Measurements from ENCODE around the gene AKAP17A. TPM values are rescaled to one million over a fixed set of nuclear protein-coding genes. Genes with fewer than 3 reads are reported as not detected.

Gene AKAP17A
- total RNA-seq, 6 donors from 2014 or later = 40.9 to 193 (median 52.4) TPM

DNA sequence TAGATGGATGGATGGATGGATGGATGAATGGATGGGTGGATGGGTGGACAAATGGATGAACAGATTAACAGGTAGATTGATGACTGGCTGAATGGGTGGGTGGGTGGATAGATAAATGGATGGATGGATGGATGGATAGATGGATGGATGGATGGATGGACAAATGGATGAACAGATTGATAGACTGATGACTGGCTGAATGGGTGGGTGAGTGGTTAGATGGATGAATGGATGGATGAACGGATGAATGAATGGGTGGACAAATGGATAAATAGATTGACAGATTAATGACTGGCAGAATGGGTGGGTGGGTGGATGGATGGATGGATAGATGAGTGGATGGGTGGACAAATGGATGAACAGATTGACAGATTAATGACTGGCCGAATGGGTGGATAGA lies 13.6 kb upstream of the AKAP17A start:
- no peak for TF ChIP-seq POLR2A (IDR thresholded peaks at IDR 0.05)
- no peak for TF ChIP-seq EP300 (IDR thresholded peaks at IDR 0.05)
- TF ChIP-seq, protein P1, sequence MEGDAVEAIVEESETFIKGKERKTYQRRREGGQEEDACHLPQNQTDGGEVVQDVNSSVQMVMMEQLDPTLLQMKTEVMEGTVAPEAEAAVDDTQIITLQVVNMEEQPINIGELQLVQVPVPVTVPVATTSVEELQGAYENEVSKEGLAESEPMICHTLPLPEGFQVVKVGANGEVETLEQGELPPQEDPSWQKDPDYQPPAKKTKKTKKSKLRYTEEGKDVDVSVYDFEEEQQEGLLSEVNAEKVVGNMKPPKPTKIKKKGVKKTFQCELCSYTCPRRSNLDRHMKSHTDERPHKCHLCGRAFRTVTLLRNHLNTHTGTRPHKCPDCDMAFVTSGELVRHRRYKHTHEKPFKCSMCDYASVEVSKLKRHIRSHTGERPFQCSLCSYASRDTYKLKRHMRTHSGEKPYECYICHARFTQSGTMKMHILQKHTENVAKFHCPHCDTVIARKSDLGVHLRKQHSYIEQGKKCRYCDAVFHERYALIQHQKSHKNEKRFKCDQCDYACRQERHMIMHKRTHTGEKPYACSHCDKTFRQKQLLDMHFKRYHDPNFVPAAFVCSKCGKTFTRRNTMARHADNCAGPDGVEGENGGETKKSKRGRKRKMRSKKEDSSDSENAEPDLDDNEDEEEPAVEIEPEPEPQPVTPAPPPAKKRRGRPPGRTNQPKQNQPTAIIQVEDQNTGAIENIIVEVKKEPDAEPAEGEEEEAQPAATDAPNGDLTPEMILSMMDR (IDR thresholded peaks at IDR 0.05) = no peak
- no peak for TF ChIP-seq POLR2AphosphoS5 (IDR thresholded peaks at IDR 0.05)
- 64 to 74% methylated on average over 2 of the region's 2 CpGs for WGBS, 2 donors
- no peaks in the 10 kb centered on the region for H3K9me3 ChIP-seq
- H3K27ac ChIP-seq = no peak overlapping the region
- no peaks in the 10 kb centered on the region for H3K4me1 ChIP-seq
- no peak for DNase-seq
- H3K36me3 ChIP-seq = no peaks in the 10 kb centered on the region
- H3K4me3 ChIP-seq = no peak overlapping the region
- ATAC-seq (ENCODE audit: low FRiP score in 2 of 2) = no peak
- no peaks in the 10 kb centered on the region for H3K27me3 ChIP-seq

DNA sequence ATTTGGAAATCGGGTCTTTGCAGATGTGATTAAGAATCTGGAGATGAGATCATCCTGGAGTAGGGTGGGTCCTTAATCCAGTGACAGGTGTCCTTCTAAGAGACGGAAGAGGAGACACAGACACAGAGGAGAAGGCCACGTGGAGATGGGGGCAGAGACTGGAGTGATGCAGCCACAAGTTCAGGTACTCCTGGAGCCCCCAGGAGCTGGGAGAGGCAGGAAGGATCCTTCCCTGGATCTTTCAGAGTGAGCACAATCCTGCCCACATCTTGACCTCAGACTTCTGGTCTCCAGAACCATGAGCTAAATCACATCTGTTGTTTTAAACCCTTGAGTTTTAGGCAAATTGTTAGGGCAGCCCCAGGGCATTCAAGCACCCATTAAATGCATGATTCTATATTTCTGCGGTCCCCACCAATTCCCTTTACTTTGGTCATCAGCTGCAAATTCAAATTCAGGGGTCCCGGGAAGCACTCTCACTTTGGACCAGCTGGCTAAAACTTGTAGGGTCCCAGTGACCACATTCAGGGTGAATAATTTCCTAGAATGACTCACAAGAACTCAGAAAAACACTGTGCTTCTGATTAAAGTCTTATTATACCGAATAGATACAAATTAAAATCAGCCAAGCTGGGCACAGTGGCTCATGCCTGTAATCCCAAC lies 12.8 kb upstream of the AKAP17A start:
- no peaks in the 10 kb centered on the region for H3K9me3 ChIP-seq
- H3K27me3 ChIP-seq = no peaks in the 10 kb centered on the region
- H3K4me1 ChIP-seq = no peaks in the 10 kb centered on the region
- no peak overlapping the region for H3K27ac ChIP-seq
- TF ChIP-seq POLR2A (IDR thresholded peaks at IDR 0.05) = no peak
- TF ChIP-seq, protein P1 (IDR thresholded peaks at IDR 0.05) = no peak
- no peak for TF ChIP-seq EP300 (IDR thresholded peaks at IDR 0.05)
- TF ChIP-seq POLR2AphosphoS5 (IDR thresholded peaks at IDR 0.05) = no peak
- DNase-seq (no peak), ATAC-seq (ENCODE audit: low FRiP score in 2 of 2) (no peak)
- 65 to 70% methylated on average over 6 of the region's 6 CpGs for WGBS, 2 donors
- no peak overlapping the region for H3K4me3 ChIP-seq
- no peaks in the 10 kb centered on the region for H3K36me3 ChIP-seq

DNA sequence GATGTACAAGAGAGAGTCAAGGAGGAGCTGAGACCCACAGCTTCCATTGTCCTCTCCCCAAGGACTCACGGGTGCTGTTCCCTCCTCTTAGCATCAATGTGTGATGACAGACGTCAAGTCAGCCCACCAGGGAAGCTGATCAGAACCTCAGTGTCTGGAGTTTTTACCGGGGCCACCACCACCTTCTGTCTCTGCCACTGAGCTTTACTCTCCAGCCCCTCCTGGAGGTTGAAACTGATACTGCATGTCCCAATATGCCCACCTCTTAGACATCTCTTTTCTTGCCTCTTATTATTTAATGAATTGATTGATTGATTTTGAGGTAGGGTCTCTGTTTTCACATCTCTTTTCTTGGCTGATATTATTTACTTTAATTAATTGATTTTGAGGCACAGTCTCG lies 10.3 kb upstream of the AKAP17A start:
- Histone ChIP-seq H3K27me3 (no peaks in the 10 kb centered on the region), H3K27ac (no peak overlapping the region), H3K36me3 (no peaks in the 10 kb centered on the region), H3K4me3 (no peak overlapping the region), H3K9me3 (no peaks in the 10 kb centered on the region), H3K4me1 (no peaks in the 10 kb centered on the region)
- WGBS, 2 donors = 24 to 32% methylated on average over 4 of the region's 4 CpGs
- ATAC-seq (ENCODE audit: low FRiP score in 2 of 2) (peak; percentile 66 to 84), DNase-seq (peak in 1 of 2 donors; percentile 56)
- TF ChIP-seq, protein P1 (IDR thresholded peaks at IDR 0.05) = peak; percentile 65 to 81 (median 73)
- no peak for TF ChIP-seq POLR2AphosphoS5 (IDR thresholded peaks at IDR 0.05)

DNA sequence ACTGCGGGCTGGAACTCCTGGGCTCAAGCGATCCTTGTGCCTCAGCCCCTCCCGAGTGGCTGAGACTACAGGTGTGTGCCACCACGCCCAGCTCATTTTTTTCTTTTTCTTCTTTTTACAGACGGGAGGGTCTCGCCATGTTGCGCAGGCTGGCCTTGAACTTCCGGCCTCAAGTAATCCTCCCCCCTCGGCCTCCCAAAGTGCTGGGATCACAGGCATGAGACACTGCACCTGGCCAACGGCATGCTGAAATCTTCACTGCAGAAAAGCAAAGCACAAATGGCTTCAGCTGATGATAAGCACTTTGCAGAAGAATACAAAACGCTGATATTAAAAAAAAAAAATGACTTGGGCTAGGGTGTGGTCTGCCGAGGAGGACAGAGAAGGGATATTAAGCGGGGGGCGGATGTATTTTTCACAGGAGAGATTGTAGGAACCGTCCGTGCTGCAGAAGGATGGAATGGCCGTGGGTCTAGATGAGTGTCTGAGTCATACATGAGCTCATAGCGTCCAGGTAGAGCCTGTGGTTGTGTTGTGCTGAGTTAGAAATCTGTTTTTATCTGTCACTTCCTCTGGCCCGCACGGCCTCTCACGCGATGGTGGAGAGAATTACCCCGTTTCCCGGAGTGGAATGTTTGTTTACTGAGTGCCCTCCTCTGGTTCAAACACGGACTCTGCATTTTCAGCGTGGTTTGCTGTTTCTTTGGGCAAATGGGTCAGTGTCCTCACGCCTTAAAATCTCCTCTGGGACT lies 8.5 kb upstream of the AKAP17A start:
- no peak overlapping the region for H3K27ac ChIP-seq
- no peaks in the 10 kb centered on the region for H3K9me3 ChIP-seq
- peaks cover 0 to 6% (median 3%) of the 10 kb centered on the region in 4 donors for H3K4me1 ChIP-seq
- H3K27me3 ChIP-seq = no peaks in the 10 kb centered on the region
- ATAC-seq (ENCODE audit: low FRiP score in 2 of 2) = no peak
- H3K36me3 ChIP-seq = no peaks in the 10 kb centered on the region
- no peak for DNase-seq
- WGBS, 2 donors = 43 to 52% methylated on average over 25 to 26 of the region's 27 CpGs
- H3K4me3 ChIP-seq = no peak overlapping the region
- TF ChIP-seq, protein P1 (IDR thresholded peaks at IDR 0.05) = no peak
- no peak for TF ChIP-seq POLR2AphosphoS5 (IDR thresholded peaks at IDR 0.05)
- no peak for TF ChIP-seq EP300 (IDR thresholded peaks at IDR 0.05)
- no peak for TF ChIP-seq POLR2A (IDR thresholded peaks at IDR 0.05)
